Activated T-cell treated with anti-CD3 and anti-CD28 coated beads, Interleukin-2, amount 50 U/mL, for 4 hours (primary cell): Measurements from ENCODE around the gene IL20. TPM values are rescaled to one million over a fixed set of nuclear protein-coding genes. Genes with fewer than 3 reads are reported as not detected.
"Not testable (repeated sequence)": the region's sequence is repeated elsewhere in the genome, so short reads cannot be mapped to it uniquely, and the experiment has no call there.

Experiments
- ATAC-seq, 2 donors: fragments of 200-7000 bp; cut with Tn5 transposase; one replicate each; pipeline ENCODE4 v1.10.0; 2021
- DNase-seq: peaks from one replicate; pipeline ENCODE4 v3.0.0-alpha.2; 2020
- H3K27me3 Mint-ChIP-seq: one replicate; pipeline ENCODE4 v1.8.0; 2021; ENCODE audit warnings: low read depth, mixed read lengths
- H3K36me3 Mint-ChIP-seq: one replicate; pipeline ENCODE4 v1.8.0; 2022; ENCODE audit warnings: mixed read lengths; ENCODE audit not compliant: insufficient read depth
- H3K4me1 Mint-ChIP-seq: one replicate; pipeline ENCODE4 v1.8.0; 2021; ENCODE audit warnings: low read depth, mixed read lengths
- H3K4me3 Mint-ChIP-seq: one replicate; pipeline ENCODE4 v1.8.0; 2021; ENCODE audit warnings: mild to moderate bottlenecking, moderate library complexity, mixed read lengths
- H3K9me3 Mint-ChIP-seq: one replicate; pipeline ENCODE4 v1.8.0; 2021; ENCODE audit warnings: mixed read lengths
- total RNA-seq, 3 donors: library from RNA; stranded (reverse); gene quantifications; one replicate each; pipeline ENCODE4 v1.2.1, GENCODE V29; 2021

Gene IL20
- total RNA-seq, 3 donors from 2014 or later = not detected

DNA sequence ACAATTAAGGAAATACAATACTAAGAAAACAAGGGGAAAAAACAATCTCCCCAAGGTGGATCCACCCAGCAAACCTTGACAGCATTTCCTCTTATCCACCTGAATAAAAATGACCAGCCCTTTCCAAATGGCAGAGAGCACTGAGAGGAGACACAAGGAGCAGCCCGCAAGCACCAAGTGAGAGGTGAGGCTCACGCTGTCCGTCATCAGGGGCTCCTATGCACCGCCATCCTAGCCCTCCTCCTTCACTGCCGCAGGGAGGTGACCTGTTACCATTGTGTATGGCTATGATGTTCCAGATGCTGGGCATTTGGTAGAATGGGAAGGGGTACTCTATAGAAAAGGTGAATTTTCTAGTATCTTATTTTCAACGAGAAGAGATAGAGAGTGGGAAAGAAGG is 31.2 kb upstream of the IL20 start:
- ATAC-seq (no peak), DNase-seq (no peak)
- no peaks in the 10 kb centered on the region for H3K9me3 Mint-ChIP-seq
- peaks cover 4% of the 10 kb centered on the region for H3K27me3 Mint-ChIP-seq
- H3K4me1 Mint-ChIP-seq = peaks cover 24% of the 10 kb centered on the region
- no peaks in the 10 kb centered on the region for H3K36me3 Mint-ChIP-seq
- H3K4me3 Mint-ChIP-seq = no peak overlapping the region

- DNase-seq (no peak), ATAC-seq (no peak)
- H3K4me3 Mint-ChIP-seq = no peak overlapping the region
- peaks cover 4% of the 10 kb centered on the region for H3K27me3 Mint-ChIP-seq
- peaks cover 19% of the 10 kb centered on the region for H3K4me1 Mint-ChIP-seq
- H3K36me3 Mint-ChIP-seq = no peaks in the 10 kb centered on the region
- H3K9me3 Mint-ChIP-seq = no peaks in the 10 kb centered on the region
These were observed 30.7 kb upstream of the IL20 start for GRCh38 chr1:206834711-206835110.

GRCh38 chr1:206835186-206835585 is 30.2 kb upstream of the IL20 start:
- DNase-seq (no peak), ATAC-seq (no peak)
- Mint-ChIP-seq H3K36me3 (no peaks in the 10 kb centered on the region), H3K4me3 (no peak overlapping the region), H3K27me3 (peaks cover 4% of the 10 kb centered on the region), H3K4me1 (peaks cover 15% of the 10 kb centered on the region), H3K9me3 (no peaks in the 10 kb centered on the region)

- Mint-ChIP-seq H3K36me3 (no peaks in the 10 kb centered on the region), H3K4me3 (no peak overlapping the region), H3K27me3 (peaks cover 4% of the 10 kb centered on the region), H3K9me3 (no peaks in the 10 kb centered on the region), H3K4me1 (peaks cover 16% of the 10 kb centered on the region)
- ATAC-seq = no peak
- DNase-seq = no peak
These were observed 29.3 kb upstream of the IL20 start for GRCh38 chr1:206836111-206836510.

DNA sequence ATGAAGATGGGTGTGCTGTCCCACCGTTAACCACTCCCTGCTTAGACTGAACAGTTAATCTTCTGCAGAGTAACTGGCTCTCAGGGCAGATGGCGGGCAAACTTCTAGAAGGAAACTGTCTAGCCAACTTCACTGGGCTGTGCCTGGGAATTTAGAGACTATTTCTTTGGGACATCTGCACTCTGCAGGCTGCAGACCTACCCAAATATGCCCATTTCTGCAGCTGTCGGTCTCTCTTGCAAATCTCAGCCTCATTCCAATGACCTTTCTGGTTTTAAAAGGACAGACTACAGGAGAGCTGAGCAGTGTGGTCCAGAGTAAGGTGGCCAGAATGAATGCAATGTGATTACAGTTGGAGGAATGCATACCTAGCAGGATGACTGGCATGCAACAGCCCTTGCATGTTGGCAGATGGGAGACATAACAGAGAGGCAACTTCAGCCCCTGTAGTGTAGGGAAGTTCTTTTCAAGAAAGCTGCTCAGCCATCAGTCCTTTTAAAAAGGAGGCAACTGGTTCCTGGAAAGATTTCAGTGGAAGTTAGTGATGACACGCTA is 26.3 kb upstream of the IL20 start:
- DNase-seq (no peak), ATAC-seq (no peak)
- Mint-ChIP-seq H3K9me3 (no peaks in the 10 kb centered on the region), H3K36me3 (no peaks in the 10 kb centered on the region), H3K4me3 (no peak overlapping the region), H3K4me1 (peaks cover 3% of the 10 kb centered on the region), H3K27me3 (peaks cover 4% of the 10 kb centered on the region)

- Mint-ChIP-seq H3K27me3 (no peaks in the 10 kb centered on the region), H3K4me3 (no peak overlapping the region), H3K36me3 (no peaks in the 10 kb centered on the region), H3K4me1 (peaks cover 3% of the 10 kb centered on the region), H3K9me3 (no peaks in the 10 kb centered on the region)
- ATAC-seq (no peak), DNase-seq (no peak)
These were observed 25.6 kb upstream of the IL20 start for GRCh38 chr1:206839857-206840256.

- peaks cover 3% of the 10 kb centered on the region for H3K4me1 Mint-ChIP-seq
- no peaks in the 10 kb centered on the region for H3K27me3 Mint-ChIP-seq
- no peak overlapping the region for H3K4me3 Mint-ChIP-seq
- no peak for ATAC-seq
- no peaks in the 10 kb centered on the region for H3K9me3 Mint-ChIP-seq
- no peak for DNase-seq
- H3K36me3 Mint-ChIP-seq = no peaks in the 10 kb centered on the region
These were observed 23.7 kb upstream of the IL20 start for GRCh38 chr1:206841609-206842323.

DNA sequence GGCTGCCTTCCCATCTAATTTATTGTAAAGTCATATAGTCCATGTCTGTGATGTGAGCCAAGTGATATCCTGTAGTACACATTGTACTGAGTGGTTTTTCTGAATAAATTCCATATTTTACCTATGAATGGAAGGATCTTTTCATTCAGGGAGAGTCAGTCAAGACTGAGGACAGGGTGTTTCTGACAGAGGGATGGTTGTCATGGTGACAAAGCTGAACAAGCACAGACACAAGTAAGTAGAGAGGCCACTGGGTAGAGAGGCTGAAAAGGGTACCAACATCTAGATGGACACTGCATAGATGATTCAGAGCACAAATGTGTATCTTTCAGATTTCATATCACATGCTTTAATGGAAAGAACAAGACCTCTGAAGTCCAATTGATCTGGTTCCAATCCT is 22.6 kb upstream of the IL20 start:
- Mint-ChIP-seq H3K36me3 (no peaks in the 10 kb centered on the region), H3K9me3 (no peaks in the 10 kb centered on the region), H3K4me1 (peaks cover 3% of the 10 kb centered on the region), H3K4me3 (no peak overlapping the region), H3K27me3 (peaks cover 2% of the 10 kb centered on the region)
- ATAC-seq (no peak), DNase-seq (no peak)

- ATAC-seq = no peak
- Mint-ChIP-seq H3K27me3 (peaks cover 6% of the 10 kb centered on the region), H3K4me1 (peaks cover 3% of the 10 kb centered on the region), H3K36me3 (peaks cover 3% of the 10 kb centered on the region), H3K4me3 (no peak overlapping the region), H3K9me3 (no peaks in the 10 kb centered on the region)
- no peak for DNase-seq
These were observed 21.8 kb upstream of the IL20 start for GRCh38 chr1:206843626-206844025.

GRCh38 chr1:206846487-206846886 is 18.9 kb upstream of the IL20 start:
- Mint-ChIP-seq H3K4me1 (no peaks in the 10 kb centered on the region), H3K36me3 (peaks cover 3% of the 10 kb centered on the region), H3K27me3 (peaks cover 7% of the 10 kb centered on the region), H3K9me3 (no peaks in the 10 kb centered on the region), H3K4me3 (no peak overlapping the region)
- ATAC-seq (no peak), DNase-seq (no peak)

- Mint-ChIP-seq H3K36me3 (peaks cover 3% of the 10 kb centered on the region), H3K4me3 (no peak overlapping the region), H3K4me1 (no peaks in the 10 kb centered on the region), H3K9me3 (no peaks in the 10 kb centered on the region), H3K27me3 (peaks cover 9% of the 10 kb centered on the region)
- DNase-seq (no peak), ATAC-seq (no peak)
These were observed 18.0 kb upstream of the IL20 start for GRCh38 chr1:206847337-206847834.

DNA sequence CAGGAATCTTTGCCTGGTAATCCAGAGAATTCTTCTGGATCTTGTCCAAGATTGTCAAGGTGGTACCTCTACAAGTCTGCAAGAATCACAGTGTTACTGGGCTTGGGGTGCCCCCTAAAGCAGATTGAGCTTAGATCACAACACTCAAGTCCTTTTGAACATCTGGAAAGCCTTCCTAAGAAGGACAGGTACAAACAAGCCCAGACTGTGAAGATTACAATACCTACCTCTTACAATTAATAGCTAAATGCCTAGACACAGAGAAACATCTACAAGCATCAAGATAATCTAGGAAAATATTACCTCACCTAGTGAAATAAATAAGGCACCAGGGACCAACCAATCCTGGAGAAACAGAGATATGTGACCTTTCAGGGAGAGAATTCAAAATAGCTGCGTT is 17.5 kb upstream of the IL20 start:
- Mint-ChIP-seq H3K27me3 (peaks cover 9% of the 10 kb centered on the region), H3K9me3 (no peaks in the 10 kb centered on the region), H3K36me3 (peaks cover 3% of the 10 kb centered on the region), H3K4me1 (no peaks in the 10 kb centered on the region), H3K4me3 (no peak overlapping the region)
- ATAC-seq = no peak
- no peak for DNase-seq

DNA sequence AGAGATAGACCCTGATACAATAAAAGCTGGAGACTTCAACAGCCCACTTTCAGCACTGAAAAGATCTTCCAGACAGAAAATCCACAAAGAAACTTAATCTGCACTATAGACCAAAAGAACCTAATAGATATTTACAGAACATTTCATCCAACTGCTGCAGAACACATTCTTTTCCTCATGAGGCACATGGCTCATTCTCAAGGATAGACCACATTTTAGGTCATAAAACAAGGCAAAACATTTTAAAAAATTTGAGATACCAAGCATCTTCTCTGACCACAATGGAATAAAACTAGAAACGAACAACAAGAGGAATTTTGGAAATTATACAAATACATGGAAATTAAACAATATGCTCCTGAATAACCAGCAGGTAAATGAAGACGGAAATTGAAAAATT is 15.0 kb upstream of the IL20 start:
- no peaks in the 10 kb centered on the region for H3K4me1 Mint-ChIP-seq
- DNase-seq (no peak), ATAC-seq (no peak)
- H3K4me3 Mint-ChIP-seq = no peak overlapping the region
- peaks cover 3% of the 10 kb centered on the region for H3K36me3 Mint-ChIP-seq
- peaks cover 5% of the 10 kb centered on the region for H3K9me3 Mint-ChIP-seq
- H3K27me3 Mint-ChIP-seq = peaks cover 9% of the 10 kb centered on the region

GRCh38 chr1:206851341-206852010 is 13.9 kb upstream of the IL20 start:
- Mint-ChIP-seq H3K4me1 (peaks cover under 1% of the 10 kb centered on the region), H3K4me3 (no peak overlapping the region), H3K27me3 (peaks cover 9% of the 10 kb centered on the region), H3K9me3 (peaks cover 5% of the 10 kb centered on the region), H3K36me3 (peaks cover 3% of the 10 kb centered on the region)
- no peak for ATAC-seq
- no peak for DNase-seq

- H3K4me3 Mint-ChIP-seq, H3K4me1 Mint-ChIP-seq, DNase-seq, H3K9me3 Mint-ChIP-seq, H3K27me3 Mint-ChIP-seq, H3K36me3 Mint-ChIP-seq, ATAC-seq: not testable (repeated sequence)
These were observed 12.8 kb upstream of the IL20 start for GRCh38 chr1:206852662-206853061.
